ENCODE data around the gene PIEZO2. TPM values are rescaled to one million over a fixed set of nuclear protein-coding genes. Genes with fewer than 3 reads are reported as not detected.

Gene PIEZO2
- 21.9 and 25.4 TPM in 2 replicates for total RNA-seq

DNA sequence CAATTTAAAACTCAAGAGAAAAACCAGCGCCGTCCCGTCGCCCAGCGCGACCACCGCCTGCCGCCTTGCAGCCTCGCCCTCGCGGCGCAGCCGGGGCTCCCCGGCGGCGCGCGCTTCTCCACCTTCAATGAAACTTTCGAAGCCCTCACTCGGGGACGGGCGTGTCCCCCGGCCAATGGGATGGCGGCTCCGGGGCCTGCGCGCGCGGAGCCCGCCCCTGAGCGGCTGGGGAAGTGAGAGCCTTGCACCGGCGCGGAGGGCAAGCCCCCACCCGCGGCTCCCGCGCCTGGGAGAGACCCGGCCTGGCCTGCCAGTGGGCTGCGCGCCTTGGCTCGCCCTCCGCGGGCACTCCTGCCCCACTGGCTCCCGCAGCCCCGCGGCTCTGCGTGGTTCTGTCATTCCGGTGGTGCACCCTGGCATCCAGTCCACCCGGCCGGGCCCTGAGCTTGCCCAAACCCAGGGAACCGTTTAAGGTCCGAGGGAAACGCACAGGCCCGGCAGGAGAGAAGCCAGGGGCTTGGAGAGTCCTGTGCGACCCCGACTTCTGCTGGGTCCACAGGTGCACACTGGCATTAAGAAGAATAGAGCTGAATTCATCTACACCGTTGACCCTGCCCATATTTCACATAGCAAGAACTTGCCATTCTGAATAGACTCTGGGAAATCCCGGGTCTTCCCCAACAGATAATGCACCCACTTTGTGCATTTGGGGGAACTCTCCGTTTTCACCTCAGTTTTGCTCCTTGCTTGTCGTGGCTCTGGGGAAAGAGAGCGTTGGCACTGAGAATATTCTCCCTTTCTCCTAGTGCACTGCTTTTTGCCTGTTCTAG is at the start of gene PIEZO2:
Gene PIEZO2, minus strand, starts transcription at position 129 of the 830 bp plus-strand sequence. CDS start 981 bp downstream, outside the sequence.

